ENCODE data around the gene CYB5R2.
A peak's percentile ranks its signal among the peaks of the same experiment; 100 is the strongest.
"Not testable (repeated sequence)": the region's sequence is repeated elsewhere in the genome, so short reads cannot be mapped to it uniquely, and the experiment has no call there.

The CYB5R2 gene

GRCh38 chr11:7670641-7671040, 2.7 kb downstream of the CYB5R2 start:
- DNase-seq (ENCODE audit: low read depth in 2 of 3, low spot score in 2 of 3): no peak

- DNase-seq (ENCODE audit: low read depth in 2 of 3, low spot score in 2 of 3): no peak
Observed at GRCh38 chr11:7668911-7669310, 4.4 kb downstream of the CYB5R2 start.

GRCh38 chr11:7668464-7668863, 4.8 kb downstream of the CYB5R2 start:
- DNase-seq (ENCODE audit: low read depth in 2 of 3, low spot score in 2 of 3): no peak

GRCh38 chr11:7667460-7667859, 5.8 kb downstream of the CYB5R2 start:
- DNase-seq (ENCODE audit: low read depth in 2 of 3, low spot score in 2 of 3): no peak

DNA sequence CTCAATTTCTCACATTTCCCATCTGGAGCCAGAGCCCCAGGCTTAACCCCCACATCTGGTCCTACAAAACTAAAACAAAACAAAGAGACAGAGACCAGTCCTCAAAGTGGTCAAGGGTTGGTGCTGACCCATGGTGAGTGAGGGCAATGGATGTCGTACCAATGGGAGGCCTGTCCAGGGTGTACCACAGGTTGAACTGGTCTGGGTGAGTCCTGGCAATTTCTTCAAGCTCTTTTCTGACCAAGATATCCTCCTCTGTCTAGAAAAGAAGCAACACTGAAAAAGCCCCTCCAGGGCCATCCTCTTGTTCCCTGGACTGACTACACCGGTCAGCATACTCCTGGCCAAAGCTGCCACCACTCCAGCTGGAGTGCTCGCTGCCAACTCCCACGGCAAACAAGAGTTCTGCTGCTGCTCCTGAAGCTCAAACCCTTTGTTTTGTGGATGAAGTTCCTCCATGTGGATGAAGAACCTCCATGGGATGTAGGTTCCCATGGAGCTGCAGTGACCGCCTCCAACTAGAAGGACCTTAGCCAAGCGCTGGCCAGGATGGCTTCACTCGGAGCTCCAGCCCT, 6.9 kb downstream of the CYB5R2 start:
- no peak for DNase-seq (ENCODE audit: low read depth in 2 of 3, low spot score in 2 of 3)

GRCh38 chr11:7665473-7666291, 7.6 kb downstream of the CYB5R2 start:
- peak; percentile 33 to 75 (median 53) for DNase-seq (ENCODE audit: low read depth in 2 of 3, low spot score in 2 of 3)

- DNase-seq (ENCODE audit: low read depth in 2 of 3, low spot score in 2 of 3): no peak
Observed at GRCh38 chr11:7664867-7665266, 8.4 kb downstream of the CYB5R2 start.

- DNase-seq (ENCODE audit: low read depth in 2 of 3, low spot score in 2 of 3): not testable (repeated sequence)
Observed at GRCh38 chr11:7663531-7663930, 9.8 kb downstream of the CYB5R2 start.

DNA sequence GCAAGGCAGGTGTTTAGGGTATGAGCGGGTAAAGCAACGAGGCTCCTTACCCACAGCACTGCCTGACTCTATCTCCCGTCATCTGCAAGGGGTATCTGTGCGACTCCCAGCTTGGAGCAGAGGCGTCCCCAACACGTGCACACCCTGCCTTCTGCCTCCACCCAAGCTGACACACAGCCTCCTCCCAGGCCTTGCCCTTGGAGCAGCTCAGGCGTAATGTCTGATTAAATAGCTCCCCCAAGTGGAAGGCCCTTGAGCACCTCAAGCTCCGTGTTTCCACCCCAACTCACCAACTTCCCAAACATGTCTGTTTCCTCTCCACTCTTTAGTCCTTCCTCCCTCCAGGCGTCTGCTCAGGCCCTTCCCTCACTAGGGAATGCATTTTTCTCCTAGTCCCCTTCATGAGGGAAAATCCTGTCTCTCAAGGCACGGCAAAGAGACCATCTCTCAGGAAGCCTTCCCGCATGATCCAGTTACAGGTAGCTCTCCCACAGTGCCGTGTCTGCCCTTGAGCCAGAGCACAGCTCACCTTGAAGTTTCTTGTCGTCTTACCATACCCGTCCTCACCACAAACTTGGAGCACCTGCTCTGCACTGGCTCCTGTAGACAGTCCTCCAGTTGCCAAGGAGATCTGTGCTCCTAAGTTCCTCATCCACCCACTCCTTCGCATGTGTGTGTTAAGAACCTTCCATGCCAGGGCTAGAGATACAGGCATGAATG, 15.8 kb downstream of the CYB5R2 start:
- DNase-seq (ENCODE audit: low read depth in 2 of 3, low spot score in 2 of 3): no peak

DNA sequence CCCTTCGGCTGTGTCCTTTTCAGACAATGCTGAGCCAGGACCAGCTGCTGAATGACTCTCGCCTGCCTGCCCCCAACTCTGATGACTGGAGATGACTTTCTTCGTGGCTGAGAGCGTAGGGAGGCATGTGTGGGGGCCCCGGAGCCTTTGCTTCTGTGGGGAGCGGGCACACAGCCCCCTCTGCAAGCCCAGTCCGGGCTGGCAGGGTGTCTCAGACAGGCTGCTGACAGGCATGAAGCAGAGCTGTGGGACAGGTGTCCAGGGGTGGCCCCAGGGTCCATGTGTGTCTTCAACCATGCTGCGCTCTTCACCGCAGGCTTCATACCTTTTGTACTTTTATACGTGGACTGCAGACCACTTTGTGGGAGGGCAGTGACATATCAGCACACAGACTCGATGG, 16.6 kb downstream of the CYB5R2 start:
- no peak for DNase-seq (ENCODE audit: low read depth in 2 of 3, low spot score in 2 of 3)

GRCh38 chr11:7655253-7656217, 17.8 kb downstream of the CYB5R2 start:
- no peak for DNase-seq (ENCODE audit: low read depth in 2 of 3, low spot score in 2 of 3)

- DNase-seq (ENCODE audit: low read depth in 2 of 3, low spot score in 2 of 3): no peak
Observed at GRCh38 chr11:7654195-7654705, 19.1 kb downstream of the CYB5R2 start.

DNA sequence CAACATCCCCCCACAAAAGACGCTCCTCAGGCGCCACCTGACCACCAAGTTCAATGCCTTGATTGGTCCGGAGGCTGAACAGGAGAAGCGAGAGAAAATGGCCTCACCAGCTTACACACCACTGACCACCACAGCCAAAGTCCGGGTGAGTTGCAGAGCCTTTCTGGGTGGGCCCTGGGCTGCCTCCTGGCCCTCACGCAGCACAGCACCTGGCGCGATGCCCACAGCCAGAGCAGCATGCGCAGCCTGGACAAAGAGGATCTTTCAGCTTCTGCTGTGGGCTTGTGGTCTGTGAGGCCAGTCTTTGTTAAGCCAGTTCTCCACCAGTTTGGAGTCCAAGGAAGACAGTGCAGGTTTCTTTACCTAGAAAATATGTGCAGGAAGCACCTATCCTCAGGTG, 21.6 kb downstream of the CYB5R2 start:
- DNase-seq (ENCODE audit: low read depth in 2 of 3, low spot score in 2 of 3): no peak

DNA sequence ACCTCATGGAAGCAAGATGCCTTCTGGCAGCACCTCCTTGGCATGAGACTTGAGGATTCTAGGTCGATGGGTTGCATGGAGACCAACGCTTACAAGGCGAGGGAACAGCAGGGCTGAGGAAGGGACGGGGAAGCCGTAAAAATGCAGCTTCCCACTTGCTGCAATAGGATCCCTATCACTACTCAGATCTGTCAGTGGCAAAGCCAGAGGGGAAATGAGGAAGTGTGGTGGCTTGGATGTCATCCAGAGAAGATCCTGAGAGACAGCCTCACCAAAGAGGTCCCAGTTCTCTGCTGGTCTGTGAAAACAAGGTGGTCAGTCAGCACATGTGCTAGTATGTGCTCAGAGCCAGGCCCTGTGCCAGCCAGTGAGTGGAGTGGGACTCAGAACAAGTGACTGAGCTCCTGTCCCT, 22.2 kb downstream of the CYB5R2 start:
- DNase-seq (ENCODE audit: low read depth in 2 of 3, low spot score in 2 of 3): no peak

DNA sequence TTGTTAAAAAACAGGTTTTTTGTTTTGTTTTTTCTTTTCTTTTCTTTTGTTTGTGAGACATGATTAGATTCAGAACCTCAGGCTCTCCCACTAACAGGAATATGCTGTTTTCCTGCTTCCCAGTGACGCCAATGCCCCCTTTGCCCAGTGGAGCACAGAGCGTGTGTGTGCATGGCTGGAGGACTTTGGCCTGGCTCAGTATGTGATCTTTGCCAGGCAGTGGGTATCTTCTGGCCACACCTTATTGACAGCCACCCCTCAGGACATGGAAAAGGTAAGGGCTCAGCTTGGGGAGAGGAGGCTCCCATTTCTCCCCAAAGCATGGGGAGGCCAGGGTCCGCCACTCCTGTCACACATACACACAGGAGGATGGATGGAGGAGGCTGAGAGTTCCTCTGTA, 25.0 kb downstream of the CYB5R2 start:
- DNase-seq (ENCODE audit: low read depth in 2 of 3, low spot score in 2 of 3): no peak

GRCh38 chr11:7646866-7647265, 26.4 kb downstream of the CYB5R2 start:
- DNase-seq (ENCODE audit: low read depth in 2 of 3, low spot score in 2 of 3): no peak

DNA sequence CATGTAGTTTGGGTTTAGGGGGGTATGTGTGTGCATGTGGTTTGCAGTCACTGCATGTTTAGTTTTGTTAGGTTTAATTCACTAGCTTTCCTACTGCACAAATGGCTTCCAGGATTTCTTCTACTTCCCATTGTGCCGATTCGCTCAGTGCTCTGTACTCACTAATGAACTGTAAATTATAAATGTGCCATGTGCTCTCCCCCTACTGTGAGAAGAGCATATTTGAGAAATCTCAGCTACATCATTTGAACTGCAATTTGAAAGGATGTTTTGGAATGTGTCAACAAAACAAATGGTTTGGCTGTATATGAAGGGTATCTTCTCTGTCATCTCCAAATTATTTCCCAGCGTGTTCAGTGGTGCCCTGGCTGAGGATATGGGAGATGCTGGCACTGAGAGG, 28.1 kb downstream of the CYB5R2 start:
- DNase-seq (ENCODE audit: low read depth in 2 of 3, low spot score in 2 of 3): no peak

DNA sequence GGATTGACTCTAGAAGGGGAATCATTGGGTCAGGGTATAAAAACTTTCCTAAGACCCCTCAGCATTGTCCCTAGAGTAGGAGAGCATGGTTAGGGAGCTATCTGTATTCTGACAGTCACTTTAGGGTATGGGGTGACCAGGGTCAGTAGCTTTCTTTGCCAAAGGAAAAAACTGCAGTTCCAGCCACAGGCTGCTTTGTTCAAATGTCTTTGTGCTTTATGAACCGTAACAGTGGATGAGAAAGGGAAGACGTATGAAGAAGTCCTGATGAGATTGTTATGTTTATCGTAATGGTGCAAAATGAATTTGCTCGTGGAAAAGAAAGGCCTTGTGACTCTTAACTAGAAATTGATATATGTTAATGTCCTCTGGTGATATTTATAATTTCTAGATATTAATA, 30.0 kb downstream of the CYB5R2 start:
- DNase-seq (ENCODE audit: low read depth in 2 of 3, low spot score in 2 of 3): no peak

- no peak for DNase-seq (ENCODE audit: low read depth in 2 of 3, low spot score in 2 of 3)
Observed at GRCh38 chr11:7642747-7643146, 30.6 kb downstream of the CYB5R2 start.

GRCh38 chr11:7640816-7641215, 32.5 kb downstream of the CYB5R2 start:
- DNase-seq (ENCODE audit: low read depth in 2 of 3, low spot score in 2 of 3): no peak

DNA sequence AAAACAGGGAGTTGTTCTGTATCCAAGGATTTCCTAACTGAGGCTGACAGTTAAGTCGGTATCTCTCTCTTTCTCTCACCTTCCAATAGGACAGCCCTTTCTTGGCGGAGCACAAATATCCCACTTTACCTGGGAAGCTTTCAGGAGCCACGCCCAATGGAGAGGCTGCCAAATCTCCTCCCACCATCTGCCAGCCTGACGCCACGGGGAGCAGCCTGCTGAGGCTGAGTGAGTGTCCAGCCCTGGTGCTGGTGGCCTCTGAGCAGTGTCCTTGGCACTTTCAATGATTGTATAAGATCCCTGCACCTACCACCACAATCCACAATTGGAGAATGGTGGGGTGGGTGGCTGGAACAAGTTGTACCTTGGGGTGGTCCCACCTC, 33.7 kb downstream of the CYB5R2 start:
- no peak for DNase-seq (ENCODE audit: low read depth in 2 of 3, low spot score in 2 of 3)

Measured in activated CD8-positive, alpha-beta memory T cell treated with anti-CD3 and anti-CD28 coated beads for 48 hours (primary cell).